H1 (cell line): Measurements from ENCODE around the gene ELAPOR1.

Experiments used
- NRF1 ChIP-seq: IDR thresholded peaks from 2 replicates; pipeline ENCODE4 v1.6.1; 2011; ENCODE audit warnings: mild to moderate bottlenecking, low read depth, low read length, improper control_type of control experiment
- RAD21 ChIP-seq, 2 experiments: IDR thresholded peaks in 1 of 2; conservative IDR thresholded peaks in 1 of 2; 2 replicates each; pipeline ENCODE4 v1.6.1; 2011; ENCODE audit warnings: low read depth in 2 of 2, low read length in 2 of 2, improper control_type of control experiment in 1 of 2, inconsistent platforms in 1 of 2, mild to moderate bottlenecking in 1 of 2, moderate library complexity in 1 of 2
- SUZ12 ChIP-seq: fragments of 200-600 bp; sonication (generic); IDR thresholded peaks from 2 replicates; pipeline ENCODE4 v1.6.1; 2012; ENCODE audit warnings: mild to moderate bottlenecking, inconsistent platforms, low read length, moderate library complexity, mixed read lengths
- TF ChIP-seq, protein P1 (sequence below), 3 experiments: IDR thresholded peaks; 1 replicate in 2 of 3; 2 replicates in 1 of 3; pipeline versions ENCODE4 v1.5.1 to v1.6.1; 2011; ENCODE audit warnings: low read length in 3 of 3, mild to moderate bottlenecking in 3 of 3, inconsistent platforms in 2 of 3, low read depth in 1 of 3, moderate library complexity in 1 of 3; ENCODE audit not compliant: insufficient read depth in 1 of 3; ENCODE audit errors: control extremely low read depth in 1 of 3

DNA sequence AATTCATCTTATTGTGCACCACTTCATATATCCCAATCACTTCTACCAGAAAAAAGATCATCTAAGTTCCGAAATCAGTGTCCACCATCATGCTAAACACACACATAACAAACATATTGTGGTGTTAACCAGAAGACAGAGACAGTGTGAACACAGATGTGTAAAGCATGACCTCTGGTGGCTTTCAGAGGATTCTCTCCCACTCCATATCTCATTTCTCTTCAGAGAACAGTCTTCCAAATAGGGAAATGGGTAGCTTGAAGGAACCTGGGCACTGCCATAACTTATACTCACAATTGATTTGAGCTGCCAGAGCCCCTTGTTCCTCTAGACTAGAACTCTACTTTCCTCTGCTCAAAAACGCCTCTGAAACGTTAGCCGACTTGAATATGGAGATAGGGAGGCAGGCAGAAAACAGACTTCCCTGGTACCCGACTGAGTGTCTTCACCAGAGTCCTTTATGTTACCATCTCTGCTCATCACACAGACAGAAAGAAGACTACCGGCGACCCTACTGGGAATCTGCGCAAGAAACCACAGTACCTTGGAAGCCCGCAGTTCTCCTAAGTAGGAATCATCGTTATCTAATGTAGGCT lies 1.8 kb upstream of the ELAPOR1 start:
- TF ChIP-seq NRF1 (no peak), RAD21 (IDR thresholded peaks at IDR 0.05 in 1 of 2, conservative IDR thresholded peaks at IDR 0.05 in 1 of 2; ENCODE audit: low read depth in 2 of 2, low read length in 2 of 2) (peak in 1 of 2 experiments; percentile 30; a peak in 3 of 4 replicates), SUZ12 (no peak)
- TF ChIP-seq, protein P1, sequence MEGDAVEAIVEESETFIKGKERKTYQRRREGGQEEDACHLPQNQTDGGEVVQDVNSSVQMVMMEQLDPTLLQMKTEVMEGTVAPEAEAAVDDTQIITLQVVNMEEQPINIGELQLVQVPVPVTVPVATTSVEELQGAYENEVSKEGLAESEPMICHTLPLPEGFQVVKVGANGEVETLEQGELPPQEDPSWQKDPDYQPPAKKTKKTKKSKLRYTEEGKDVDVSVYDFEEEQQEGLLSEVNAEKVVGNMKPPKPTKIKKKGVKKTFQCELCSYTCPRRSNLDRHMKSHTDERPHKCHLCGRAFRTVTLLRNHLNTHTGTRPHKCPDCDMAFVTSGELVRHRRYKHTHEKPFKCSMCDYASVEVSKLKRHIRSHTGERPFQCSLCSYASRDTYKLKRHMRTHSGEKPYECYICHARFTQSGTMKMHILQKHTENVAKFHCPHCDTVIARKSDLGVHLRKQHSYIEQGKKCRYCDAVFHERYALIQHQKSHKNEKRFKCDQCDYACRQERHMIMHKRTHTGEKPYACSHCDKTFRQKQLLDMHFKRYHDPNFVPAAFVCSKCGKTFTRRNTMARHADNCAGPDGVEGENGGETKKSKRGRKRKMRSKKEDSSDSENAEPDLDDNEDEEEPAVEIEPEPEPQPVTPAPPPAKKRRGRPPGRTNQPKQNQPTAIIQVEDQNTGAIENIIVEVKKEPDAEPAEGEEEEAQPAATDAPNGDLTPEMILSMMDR (IDR thresholded peaks at IDR 0.05; ENCODE audit: control extremely low read depth in 1 of 3, insufficient read depth in 1 of 3, low read depth in 1 of 3, low read length in 3 of 3): no peak
